PC-9 (cell line): Measurements from ENCODE around the gene ATP2C2. TPM values are rescaled to one million over a fixed set of nuclear protein-coding genes. Genes with fewer than 3 reads are reported as not detected.

Experiments
- BruUV-seq: library from RNA; stranded (reverse); fragments of 400-500 nt; replicated peaks from 2 replicates; lab custom pipeline; 2021; lab: Mats Ljungman, UMichigan
- CTCF ChIA-PET: fragments of 300-600 bp; sonication (Branson Sonifier 250); formaldehyde crosslinking; loops from one replicate; lab custom pipeline; 2022; ENCODE audit warnings: antibody characterized with exemption; lab: Charles Lee
- POLR2A ChIA-PET: fragments of 300-600 bp; sonication (Branson Sonifier 250); formaldehyde crosslinking; loops from one replicate; lab custom pipeline; 2022; ENCODE audit warnings: antibody characterized with exemption; ENCODE audit not compliant: unreplicated experiment; lab: Charles Lee
- DNase-seq, 2 experiments: peaks; one replicate each; pipeline versions ENCODE4 v3.0.0 to v3.0.0-alpha.2; 2015 to 2022; ENCODE audit warnings: mixed read lengths in 1 of 2
- H2AFZ ChIP-seq: fragments of 200-600 bp; sonication (generic); 2 replicates; pipeline ENCODE4 v1.8.1; 2017; ENCODE audit warnings: antibody characterized with exemption
- H3F3A ChIP-seq: fragments of 200-600 bp; sonication (generic); 2 replicates; pipeline ENCODE4 v1.8.1; 2017; ENCODE audit warnings: antibody characterized with exemption, mild to moderate bottlenecking, low read depth; ENCODE audit not compliant: insufficient read depth
- H3K27ac ChIP-seq: fragments of 200-600 bp; sonication (generic); 2 replicates; pipeline ENCODE4 v1.6.1; 2016; ENCODE audit warnings: mixed run types
- H3K27me3 ChIP-seq: fragments of 200-600 bp; sonication (generic); 2 replicates; pipeline ENCODE4 v1.6.1; 2016; ENCODE audit warnings: low read depth, mixed run types; ENCODE audit not compliant: insufficient read depth
- H3K36me3 ChIP-seq: fragments of 200-600 bp; sonication (generic); 2 replicates; pipeline ENCODE4 v1.6.1; 2016; ENCODE audit warnings: low read depth, mixed run types
- H3K4me1 ChIP-seq: fragments of 200-600 bp; sonication (generic); replicated peaks from 2 replicates; pipeline ENCODE4 v1.6.1; 2016; ENCODE audit warnings: mixed run types; ENCODE audit not compliant: insufficient read depth
- H3K4me2 ChIP-seq: fragments of 200-600 bp; sonication (generic); 2 replicates; pipeline ENCODE4 v1.6.1; 2017; ENCODE audit warnings: mixed run types
- H3K4me3 ChIP-seq: fragments of 200-600 bp; sonication (generic); 2 replicates; pipeline ENCODE4 v1.6.1; 2016; ENCODE audit warnings: mixed run types
- H3K79me2 ChIP-seq: fragments of 200-600 bp; sonication (generic); 2 replicates; pipeline ENCODE4 v1.6.1; 2017; ENCODE audit warnings: low read depth, mixed run types
- H3K9me2 ChIP-seq: fragments of 200-600 bp; sonication (generic); 2 replicates; pipeline ENCODE4 v1.8.1; 2017; ENCODE audit warnings: mild to moderate bottlenecking; ENCODE audit not compliant: insufficient read depth
- H3K9me3 ChIP-seq: fragments of 200-600 bp; sonication (generic); 2 replicates; pipeline ENCODE4 v1.8.1; 2016; ENCODE audit warnings: low read depth; ENCODE audit not compliant: insufficient read depth
- H4K20me1 ChIP-seq: fragments of 200-600 bp; sonication (generic); 2 replicates; pipeline ENCODE4 v1.8.1; 2017; ENCODE audit not compliant: insufficient read depth
- EZH2 ChIP-seq: fragments of 200-600 bp; sonication (generic); IDR thresholded peaks from 2 replicates; pipeline ENCODE4 v1.8.0; 2017; ENCODE audit warnings: antibody characterized with exemption, low read depth
- intact Hi-C: fragments of 100-400 bp; cut with micrococcal nuclease; formaldehyde crosslinking; loops from one replicate; pipeline ENCODE4 v1.10.0; 2022; ENCODE audit not compliant: unreplicated experiment
- total RNA-seq: library from RNA; stranded (reverse); gene quantifications from 2 replicates; pipeline ENCODE4 v1.2.3, GENCODE V29; 2021
- TF ChIP-seq, protein P1 (sequence below): fragments of 200-600 bp; sonication (generic); conservative IDR thresholded peaks from 2 replicates; pipeline ENCODE4 v1.6.1; 2017; ENCODE audit warnings: mixed run types, antibody characterized with exemption, mild to moderate bottlenecking, moderate library complexity

Gene ATP2C2
- total RNA-seq, 1 experiment from 2014 or later = 17.2 TPM

DNA sequence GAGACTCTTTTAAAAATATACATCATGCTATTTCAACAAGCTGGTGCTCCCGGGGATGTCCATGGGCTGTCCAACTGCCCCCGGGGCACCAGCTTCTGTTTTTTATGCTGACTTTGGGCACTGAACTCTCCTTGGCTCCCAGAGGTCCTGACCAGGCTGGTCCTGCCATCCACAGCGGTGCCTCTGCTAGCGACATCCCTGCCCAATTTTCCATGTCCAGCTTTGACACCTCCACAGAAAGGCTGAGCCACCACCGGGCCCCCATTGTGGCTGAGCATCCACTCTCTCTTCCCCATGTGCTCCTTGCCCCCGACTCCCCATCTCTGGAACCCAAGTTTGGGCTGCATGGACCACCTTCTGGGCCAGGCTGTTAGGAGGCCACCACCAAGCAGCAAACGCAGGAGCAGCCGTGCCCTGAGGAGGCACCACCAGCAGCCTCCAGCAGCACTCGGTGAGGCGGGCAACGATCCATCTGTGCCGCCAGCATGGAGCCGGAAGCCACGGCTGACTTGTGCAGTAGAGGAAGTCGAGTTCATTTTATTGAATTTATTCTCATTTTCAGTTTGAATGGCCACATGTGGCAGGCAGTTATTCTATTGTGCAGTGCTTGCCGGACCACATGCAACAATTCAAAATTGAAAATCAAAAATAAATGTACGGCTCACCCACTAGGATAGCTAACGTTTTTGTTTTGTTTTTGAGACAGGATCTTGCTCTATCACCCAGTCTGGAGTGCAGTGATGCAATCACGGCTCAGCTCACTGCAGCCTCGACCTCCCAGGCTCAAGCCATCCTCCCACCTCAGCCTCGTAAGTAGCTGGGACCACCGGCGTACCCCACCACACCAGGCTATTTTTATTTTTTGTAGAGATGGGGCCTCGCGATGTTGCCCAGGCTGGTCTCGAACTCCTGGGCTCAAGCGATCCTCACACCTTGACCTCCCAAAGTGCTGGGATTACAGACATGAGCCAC lies 139.0 kb downstream of the ATP2C2 start:
- BruUV-seq = no TSS peak
- no peaks in the 10 kb centered on the region for H3K9me2 ChIP-seq
- H4K20me1 ChIP-seq = no peaks in the 10 kb centered on the region
- H3K27me3 ChIP-seq = no peaks in the 10 kb centered on the region
- no peak overlapping the region for H3K4me2 ChIP-seq
- H3F3A ChIP-seq = peaks cover 23% of the 10 kb centered on the region; the same call in 1 of the 2 replicates
- no peak overlapping the region for H2AFZ ChIP-seq
- TF ChIP-seq EZH2 = no peak
- TF ChIP-seq, protein P1, sequence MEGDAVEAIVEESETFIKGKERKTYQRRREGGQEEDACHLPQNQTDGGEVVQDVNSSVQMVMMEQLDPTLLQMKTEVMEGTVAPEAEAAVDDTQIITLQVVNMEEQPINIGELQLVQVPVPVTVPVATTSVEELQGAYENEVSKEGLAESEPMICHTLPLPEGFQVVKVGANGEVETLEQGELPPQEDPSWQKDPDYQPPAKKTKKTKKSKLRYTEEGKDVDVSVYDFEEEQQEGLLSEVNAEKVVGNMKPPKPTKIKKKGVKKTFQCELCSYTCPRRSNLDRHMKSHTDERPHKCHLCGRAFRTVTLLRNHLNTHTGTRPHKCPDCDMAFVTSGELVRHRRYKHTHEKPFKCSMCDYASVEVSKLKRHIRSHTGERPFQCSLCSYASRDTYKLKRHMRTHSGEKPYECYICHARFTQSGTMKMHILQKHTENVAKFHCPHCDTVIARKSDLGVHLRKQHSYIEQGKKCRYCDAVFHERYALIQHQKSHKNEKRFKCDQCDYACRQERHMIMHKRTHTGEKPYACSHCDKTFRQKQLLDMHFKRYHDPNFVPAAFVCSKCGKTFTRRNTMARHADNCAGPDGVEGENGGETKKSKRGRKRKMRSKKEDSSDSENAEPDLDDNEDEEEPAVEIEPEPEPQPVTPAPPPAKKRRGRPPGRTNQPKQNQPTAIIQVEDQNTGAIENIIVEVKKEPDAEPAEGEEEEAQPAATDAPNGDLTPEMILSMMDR = no peak
- H3K4me1 ChIP-seq = peaks cover 37% of the 10 kb centered on the region
- ChIA-PET CTCF (no interaction called here), POLR2A (interaction anchor here (0.6 to 0.7 kb wide), 3 partner anchors 42 to 938 kb away, joined by 3 read pairs; no protein-coding TSS in a partner anchor)
- H3K36me3 ChIP-seq = no peaks in the 10 kb centered on the region
- intact Hi-C loops = no loop called here
- peak overlapping the region; percentile 59 for H3K27ac ChIP-seq
- peaks cover 22% of the 10 kb centered on the region for H3K79me2 ChIP-seq
- no peak overlapping the region for H3K4me3 ChIP-seq
- DNase-seq = no peak
- no peaks in the 10 kb centered on the region for H3K9me3 ChIP-seq

DNA sequence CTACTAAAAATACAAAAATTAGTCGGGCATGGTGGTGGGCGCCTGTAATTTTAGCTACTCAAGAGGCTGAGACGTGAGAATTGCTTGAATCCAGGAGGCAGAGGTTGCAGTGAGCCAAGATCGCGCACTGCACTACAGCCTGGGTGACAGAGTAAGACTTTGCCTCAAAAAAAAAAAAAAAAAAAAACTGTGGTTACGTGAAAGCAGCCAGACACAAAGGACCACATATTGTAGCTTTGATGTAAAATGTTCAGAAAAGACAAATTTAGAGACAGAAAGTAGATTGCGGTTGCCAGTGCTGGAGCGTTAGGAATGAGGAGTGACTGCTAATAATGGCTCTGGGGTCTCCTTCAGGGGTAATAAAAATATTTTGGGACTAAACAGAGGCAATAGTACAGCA lies 140.2 kb downstream of the ATP2C2 start:
- no peaks in the 10 kb centered on the region for H3K27me3 ChIP-seq
- peaks cover 25% of the 10 kb centered on the region for H3K4me1 ChIP-seq
- H4K20me1 ChIP-seq = no peaks in the 10 kb centered on the region
- H2AFZ ChIP-seq = no peak overlapping the region
- no peak overlapping the region for H3K27ac ChIP-seq
- no peak for TF ChIP-seq EZH2
- TF ChIP-seq, protein P1 = no peak
- no peak for DNase-seq
- H3F3A ChIP-seq = peaks cover 15% of the 10 kb centered on the region; the same call in 1 of the 2 replicates
- intact Hi-C loops = no loop called here
- no peaks in the 10 kb centered on the region for H3K9me2 ChIP-seq
- H3K79me2 ChIP-seq = peaks cover 10% of the 10 kb centered on the region
- no TSS peak for BruUV-seq
- ChIA-PET CTCF (interaction anchor here (0.7 to 1.1 kb wide), 3 partner anchors 322 to 424 kb away, joined by 3 to 5 read pairs (median 5); partner anchors contain the start of gene TAF1C), POLR2A (no interaction called here)
- H3K4me3 ChIP-seq = no peak overlapping the region
- no peak overlapping the region for H3K4me2 ChIP-seq
- H3K9me3 ChIP-seq = no peaks in the 10 kb centered on the region
- no peaks in the 10 kb centered on the region for H3K36me3 ChIP-seq

DNA sequence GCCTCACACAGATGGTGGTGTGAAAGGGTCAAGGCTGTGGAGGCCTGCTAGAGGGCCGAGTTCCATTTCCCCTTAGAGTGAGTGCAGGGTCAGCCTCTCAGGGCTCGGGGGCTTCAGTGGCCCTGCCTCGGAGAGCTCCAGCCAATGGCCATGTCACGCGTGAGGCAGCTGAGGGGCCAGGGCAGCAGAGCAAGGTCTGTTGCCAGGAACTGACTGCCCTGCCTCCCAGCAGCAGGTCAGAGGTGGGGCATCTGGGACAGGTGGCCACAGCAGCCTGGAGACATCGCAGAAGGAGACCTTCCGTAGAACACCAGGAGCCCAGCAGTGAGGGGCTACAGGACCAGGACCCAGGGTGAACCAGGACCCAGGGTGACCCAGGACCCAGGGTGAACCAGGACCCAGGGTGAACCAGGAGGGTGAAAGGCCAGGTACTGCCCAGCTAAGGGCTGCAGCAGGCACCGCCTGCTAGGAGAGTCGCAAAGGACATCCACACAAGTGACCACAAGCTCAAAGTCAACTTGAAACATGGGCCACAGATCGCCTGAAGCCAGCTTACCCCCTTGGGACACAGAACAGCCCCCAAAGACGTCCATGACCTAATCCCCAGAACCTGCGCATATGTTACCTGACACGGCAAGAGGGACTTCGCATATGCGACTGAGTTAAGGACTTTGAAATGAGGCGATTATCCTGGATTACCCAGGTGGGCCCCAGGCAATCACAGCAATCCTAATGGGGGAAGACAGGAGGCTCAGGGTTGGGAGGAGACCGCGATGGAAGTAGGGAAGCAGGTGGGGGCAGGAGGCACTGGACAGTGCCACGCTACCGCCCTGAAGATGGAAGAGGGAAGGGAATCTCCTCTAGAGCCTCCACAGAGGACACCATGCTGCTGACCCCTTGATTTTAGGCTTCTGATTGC lies 141.0 kb downstream of the ATP2C2 start:
- Histone ChIP-seq H3K27ac (no peak overlapping the region), H3K4me3 (no peak overlapping the region), H3K27me3 (no peaks in the 10 kb centered on the region), H3F3A (peaks cover 15% of the 10 kb centered on the region; the same call in 1 of the 2 replicates), H3K4me1 (peaks cover 22% of the 10 kb centered on the region), H3K4me2 (no peak overlapping the region), H3K9me2 (no peaks in the 10 kb centered on the region), H3K36me3 (no peaks in the 10 kb centered on the region), H3K79me2 (peaks cover 2% of the 10 kb centered on the region), H2AFZ (no peak overlapping the region), H3K9me3 (no peaks in the 10 kb centered on the region), H4K20me1 (no peaks in the 10 kb centered on the region)
- no peak for DNase-seq
- no TSS peak for BruUV-seq
- ChIA-PET POLR2A (interaction anchor here (0.7 kb wide), 1 partner anchor 1046 kb away, joined by 3 read pairs; no protein-coding TSS in a partner anchor), CTCF (interaction anchor here (0.7 to 1.1 kb wide), 3 partner anchors 322 to 424 kb away, joined by 3 to 5 read pairs (median 5); partner anchors contain the start of gene TAF1C)
- TF ChIP-seq, protein P1 = no peak
- no peak for TF ChIP-seq EZH2
- intact Hi-C loops = no loop called here
